SK-N-SH (cell line): ENCODE data around the gene TMEM129. TPM values are rescaled to one million over a fixed set of nuclear protein-coding genes. Genes with fewer than 3 reads are reported as not detected.
A peak's percentile ranks its signal among the peaks of the same experiment; 100 is the strongest.

Experiments
- CTCF ChIA-PET: fragments of 300-600, 350-600 bp; formaldehyde crosslinking; extraction: SDS; loops from one replicate; lab custom pipeline; 2021; lab: Yijun Ruan, JAX
- POLR2A ChIA-PET: fragments of 350-600 bp; sonication (Branson Sonifier 250); formaldehyde crosslinking; extraction: SDS; loops from one replicate; lab custom pipeline; 2020; ENCODE audit warnings: antibody characterized with exemption, inconsistent platforms; lab: Yijun Ruan, JAX
- DNase-seq: peaks from one replicate; pipeline ENCODE4 v3.0.0; 2012
- H2AFZ ChIP-seq: fragments of 200-600 bp; sonication (generic); 2 replicates; pipeline ENCODE4 v1.8.1; 2016; ENCODE audit warnings: antibody characterized with exemption, mild to moderate bottlenecking, low read depth
- H3F3A ChIP-seq: fragments of 200-600 bp; sonication (generic); replicated peaks from 2 replicates; pipeline ENCODE3; 2016; ENCODE audit warnings: antibody characterized with exemption, mild to moderate bottlenecking; ENCODE audit not compliant: insufficient read depth
- H3K27ac ChIP-seq, 2 experiments: fragments of 200-500 bp in 1 of 2; fragments of 200-600 bp in 1 of 2; sonication (Bioruptor generic) in 1 of 2; sonication (generic), shearing (Covaris generic) in 1 of 2; 2 replicates each; pipeline versions ENCODE4 v1.5.1 to v1.6.1; 2014 to 2016; ENCODE audit warnings: low read depth in 2 of 2, inconsistent platforms in 1 of 2, low read length in 1 of 2, mild to moderate bottlenecking in 1 of 2, mixed read lengths in 1 of 2
- H3K27me3 ChIP-seq: fragments of 200-600 bp; sonication (generic), shearing (Covaris generic); 2 replicates; pipeline ENCODE4 v1.6.1; 2016; ENCODE audit warnings: mixed run types; ENCODE audit not compliant: insufficient read depth
- H3K36me3 ChIP-seq, 2 experiments: fragments of 200-500 bp in 1 of 2; fragments of 200-600 bp in 1 of 2; sonication (Bioruptor generic) in 1 of 2; sonication (generic) in 1 of 2; replicated peaks in 1 of 2; 2 replicates each; pipeline versions ENCODE3 to v1.5.1; 2014 to 2016; ENCODE audit warnings: low read length in 1 of 2, mild to moderate bottlenecking in 1 of 2; ENCODE audit not compliant: insufficient read depth in 2 of 2, control insufficient read depth in 1 of 2
- H3K4me1 ChIP-seq, 2 experiments: fragments of 200-500 bp in 1 of 2; fragments of 200-600 bp in 1 of 2; sonication (Bioruptor generic) in 1 of 2; sonication (generic), shearing (Covaris generic) in 1 of 2; 2 replicates each; pipeline versions ENCODE4 v1.5.1 to v1.6.1; 2014 to 2016; ENCODE audit warnings: low read depth in 1 of 2, low read length in 1 of 2, mixed run types in 1 of 2; ENCODE audit not compliant: insufficient read depth in 2 of 2, control insufficient read depth in 1 of 2
- H3K4me2 ChIP-seq: fragments of 200-600 bp; sonication (generic), shearing (Covaris generic); 2 replicates; pipeline ENCODE4 v1.6.1; 2017; ENCODE audit warnings: mixed run types
- H3K4me3 ChIP-seq, 2 experiments: fragments of 200-500 bp in 1 of 2; fragments of 200-600 bp in 1 of 2; sonication (Bioruptor generic) in 1 of 2; sonication (generic), shearing (Covaris generic) in 1 of 2; 2 replicates each; pipeline versions ENCODE4 v1.5.1 to v1.8.1; 2014 to 2016; ENCODE audit warnings: low read depth in 2 of 2, inconsistent platforms in 1 of 2, low read length in 1 of 2, mild to moderate bottlenecking in 1 of 2, mixed read lengths in 1 of 2, moderate library complexity in 1 of 2
- H3K79me2 ChIP-seq: fragments of 200-600 bp; sonication (generic); 2 replicates; pipeline ENCODE4 v1.8.1; 2017; ENCODE audit warnings: mild to moderate bottlenecking; ENCODE audit not compliant: insufficient read depth
- H3K9ac ChIP-seq: fragments of 200-600 bp; sonication (generic); 2 replicates; pipeline ENCODE4 v1.6.1; 2017; ENCODE audit warnings: mixed run types
- H3K9me2 ChIP-seq: fragments of 200-600 bp; sonication (generic); 2 replicates; pipeline ENCODE4 v1.6.1; 2017; ENCODE audit warnings: mixed run types
- H3K9me3 ChIP-seq: fragments of 200-600 bp; sonication (generic); 2 replicates; pipeline ENCODE4 v1.6.1; 2017; ENCODE audit warnings: mixed run types, mild to moderate bottlenecking, moderate library complexity
- H4K20me1 ChIP-seq: fragments of 200-600 bp; sonication (generic); 2 replicates; pipeline ENCODE4 v1.6.1; 2017; ENCODE audit warnings: mild to moderate bottlenecking, mixed run types; ENCODE audit not compliant: insufficient read depth
- FOSL2 ChIP-seq: IDR thresholded peaks from 2 replicates; pipeline ENCODE4 v1.4.0; 2012; ENCODE audit warnings: low read depth, mild to moderate bottlenecking, moderate library complexity, borderline replicate concordance
- FOXM1 ChIP-seq: IDR thresholded peaks from 2 replicates; pipeline ENCODE4 v1.4.0; 2012; ENCODE audit warnings: low read depth, mild to moderate bottlenecking
- GABPA ChIP-seq: IDR thresholded peaks from 2 replicates; pipeline ENCODE4 v1.4.0; 2012; ENCODE audit warnings: low read depth, mild to moderate bottlenecking
- MXI1 ChIP-seq: IDR thresholded peaks from 2 replicates; pipeline ENCODE4 v1.6.1; 2012; ENCODE audit warnings: mild to moderate bottlenecking, low read depth, low read length, improper control_type of control experiment
- POLR2AphosphoS5 ChIP-seq: IDR thresholded peaks from 2 replicates; pipeline ENCODE4 v1.6.1; 2012; ENCODE audit warnings: low read depth, low read length
- RAD21 ChIP-seq: IDR thresholded peaks from 2 replicates; pipeline ENCODE4 v1.6.1; 2012; ENCODE audit warnings: mild to moderate bottlenecking, low read length
- SMC3 ChIP-seq: IDR thresholded peaks from 2 replicates; pipeline ENCODE4 v1.6.1; 2012; ENCODE audit warnings: low read depth, low read length, improper control_type of control experiment
- TEAD4 ChIP-seq: IDR thresholded peaks from 2 replicates; pipeline ENCODE4 v1.4.0; 2012; ENCODE audit warnings: mild to moderate bottlenecking, borderline replicate concordance; ENCODE audit not compliant: insufficient read depth
- WGBS: methylation state at CpG from one replicate; pipeline ENCODE4 v1.1.6; 2017; ENCODE audit warnings: low lambda C conversion rate; 5-methylcytosine and 5-hydroxymethylcytosine counted together
- polyA plus RNA-seq, 3 experiments: library from polyadenylated mRNA; depleted of rRNA; stranded (reverse); fragments of >200 nt; gene quantifications; 2 replicates each; pipeline ENCODE4 v1.2.3, GENCODE V29; 2012
- TF ChIP-seq, protein P1 (sequence below): fragments of 200-600 bp; sonication (generic); IDR thresholded peaks from 2 replicates; pipeline ENCODE4 v1.6.1; 2017; ENCODE audit warnings: antibody characterized with exemption, mild to moderate bottlenecking, moderate library complexity
- TF ChIP-seq, protein P2 (sequence below): fragments of 150-350 bp; IDR thresholded peaks from 2 replicates; pipeline ENCODE4 v1.6.1; 2017; ENCODE audit warnings: antibody characterized with exemption, low read length, low read depth, borderline replicate concordance
- TF ChIP-seq, protein P3 (sequence below): IDR thresholded peaks from 2 replicates; pipeline ENCODE4; 2012

Gene TMEM129
- polyA plus RNA-seq, 1 of the 3 experiments (the other 2 are of a cell fraction), result 36.5 TPM

DNA sequence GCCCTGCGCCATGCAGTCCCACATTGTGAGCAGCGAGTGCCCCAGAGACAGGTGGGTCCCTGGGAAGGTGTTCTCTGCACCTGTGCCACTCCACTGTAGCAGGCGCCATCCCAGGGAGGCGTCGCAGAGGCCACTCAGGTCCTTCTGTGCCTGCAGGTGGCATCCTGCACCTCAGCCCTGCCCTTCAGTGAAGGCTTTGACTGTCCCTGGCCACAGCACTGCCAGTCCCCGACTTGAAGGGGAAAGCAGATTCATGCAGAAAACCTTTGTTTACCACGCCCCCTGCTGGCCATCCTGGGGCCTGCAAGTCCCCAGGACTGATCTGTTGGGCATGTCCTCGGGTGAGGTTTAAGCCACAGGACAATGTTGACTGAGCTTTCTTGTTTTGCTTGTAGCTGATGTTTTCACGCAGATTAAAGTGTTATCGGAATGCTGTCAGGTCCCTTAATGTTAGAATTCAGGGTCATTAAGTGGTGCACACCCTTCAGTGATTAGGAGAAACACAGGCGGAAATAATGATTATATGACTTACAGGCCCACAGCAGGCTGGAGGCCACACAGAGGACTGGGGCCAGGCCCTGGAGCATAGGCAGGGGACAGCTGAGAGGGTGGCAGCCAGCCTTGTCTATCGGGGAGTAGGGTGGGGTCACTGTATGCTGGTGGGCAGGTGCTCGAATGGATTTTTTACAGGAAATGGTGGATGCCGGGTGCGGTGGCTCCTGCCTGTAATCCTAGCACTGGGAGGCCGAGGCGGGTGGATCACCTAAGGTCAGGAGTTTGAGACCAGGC, 5.2 kb upstream of the TMEM129 start:
- 57% methylated on average over 12 of the region's 17 CpGs for WGBS
- POLR2A ChIA-PET, result interaction anchor here (0.9 to 1.2 kb wide), 2 partner anchors 16 to 33 kb away, joined by 3 to 7 read pairs; no protein-coding TSS in a partner anchor
- H3K27ac ChIP-seq, result peak overlapping the region; percentile 73 to 82

More for the DNA sequence above, 5.2 kb upstream of the TMEM129 start:
- Histone ChIP-seq H3K9me2 (no peaks in the 10 kb centered on the region), H3K36me3 (peaks cover 11 to 26% of the 10 kb centered on the region in 2 experiments), H3K4me2 (0 out of 2 replicates have a peak overlapping the region, but pooled peaks have one; percentile 15), H3K79me2 (peaks cover 98% of the 10 kb centered on the region), H3F3A (peaks cover 12% of the 10 kb centered on the region), H2AFZ (no peak overlapping the region; the same call in 1 of the 2 replicates), H4K20me1 (peaks cover 10% of the 10 kb centered on the region; the same call in 1 of the 2 replicates), H3K4me3 (peak overlapping the region in 1 of 2 experiments; percentile 22; a peak in 1 of 4 replicates), H3K9ac (peak overlapping the region; percentile 51; the same call in 1 of the 2 replicates), H3K9me3 (no peaks in the 10 kb centered on the region), H3K4me1 (peaks cover 26 to 28% of the 10 kb centered on the region in 2 experiments; a peak in 3 of 4 replicates), H3K27me3 (no peaks in the 10 kb centered on the region)
- DNase-seq, result peak; percentile 89
- TF ChIP-seq, protein P1, sequence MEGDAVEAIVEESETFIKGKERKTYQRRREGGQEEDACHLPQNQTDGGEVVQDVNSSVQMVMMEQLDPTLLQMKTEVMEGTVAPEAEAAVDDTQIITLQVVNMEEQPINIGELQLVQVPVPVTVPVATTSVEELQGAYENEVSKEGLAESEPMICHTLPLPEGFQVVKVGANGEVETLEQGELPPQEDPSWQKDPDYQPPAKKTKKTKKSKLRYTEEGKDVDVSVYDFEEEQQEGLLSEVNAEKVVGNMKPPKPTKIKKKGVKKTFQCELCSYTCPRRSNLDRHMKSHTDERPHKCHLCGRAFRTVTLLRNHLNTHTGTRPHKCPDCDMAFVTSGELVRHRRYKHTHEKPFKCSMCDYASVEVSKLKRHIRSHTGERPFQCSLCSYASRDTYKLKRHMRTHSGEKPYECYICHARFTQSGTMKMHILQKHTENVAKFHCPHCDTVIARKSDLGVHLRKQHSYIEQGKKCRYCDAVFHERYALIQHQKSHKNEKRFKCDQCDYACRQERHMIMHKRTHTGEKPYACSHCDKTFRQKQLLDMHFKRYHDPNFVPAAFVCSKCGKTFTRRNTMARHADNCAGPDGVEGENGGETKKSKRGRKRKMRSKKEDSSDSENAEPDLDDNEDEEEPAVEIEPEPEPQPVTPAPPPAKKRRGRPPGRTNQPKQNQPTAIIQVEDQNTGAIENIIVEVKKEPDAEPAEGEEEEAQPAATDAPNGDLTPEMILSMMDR, result peak; percentile 97
- TF ChIP-seq SMC3, result peak; percentile 68
- 0 out of 2 replicates have a peak, but pooled peaks have one; percentile 13 for TF ChIP-seq POLR2AphosphoS5
- TF ChIP-seq, protein P2, sequence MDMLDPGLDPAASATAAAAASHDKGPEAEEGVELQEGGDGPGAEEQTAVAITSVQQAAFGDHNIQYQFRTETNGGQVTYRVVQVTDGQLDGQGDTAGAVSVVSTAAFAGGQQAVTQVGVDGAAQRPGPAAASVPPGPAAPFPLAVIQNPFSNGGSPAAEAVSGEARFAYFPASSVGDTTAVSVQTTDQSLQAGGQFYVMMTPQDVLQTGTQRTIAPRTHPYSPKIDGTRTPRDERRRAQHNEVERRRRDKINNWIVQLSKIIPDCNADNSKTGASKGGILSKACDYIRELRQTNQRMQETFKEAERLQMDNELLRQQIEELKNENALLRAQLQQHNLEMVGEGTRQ, result no peak
- TF ChIP-seq RAD21, result peak; percentile 82
- TF ChIP-seq FOSL2, result no peak
- 0 out of 2 replicates have a peak, but pooled peaks have one; percentile 26 for TF ChIP-seq MXI1
- TF ChIP-seq FOXM1, result no peak
- TF ChIP-seq TEAD4, result no peak
- TF ChIP-seq, protein P3, sequence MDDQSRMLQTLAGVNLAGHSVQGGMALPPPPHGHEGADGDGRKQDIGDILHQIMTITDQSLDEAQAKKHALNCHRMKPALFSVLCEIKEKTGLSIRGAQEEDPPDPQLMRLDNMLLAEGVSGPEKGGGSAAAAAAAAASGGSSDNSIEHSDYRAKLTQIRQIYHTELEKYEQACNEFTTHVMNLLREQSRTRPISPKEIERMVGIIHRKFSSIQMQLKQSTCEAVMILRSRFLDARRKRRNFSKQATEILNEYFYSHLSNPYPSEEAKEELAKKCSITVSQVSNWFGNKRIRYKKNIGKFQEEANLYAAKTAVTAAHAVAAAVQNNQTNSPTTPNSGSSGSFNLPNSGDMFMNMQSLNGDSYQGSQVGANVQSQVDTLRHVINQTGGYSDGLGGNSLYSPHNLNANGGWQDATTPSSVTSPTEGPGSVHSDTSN, result no peak
- TF ChIP-seq GABPA, result no peak
- CTCF ChIA-PET, result interaction anchor here (0.6 to 15.1 kb wide), 27 partner anchors 8 to 1270 kb away, joined by 3 to 232 read pairs (median 4); no protein-coding TSS in a partner anchor
